GM18505 (cell line): Measurements from ENCODE around the gene FBXO34.

ENCODE experiments used
- ATAC-seq: cut with Tn5 transposase; IDR thresholded peaks from one replicate; pipeline ENCODE4 v1.9.1; 2021; ENCODE audit not compliant: unreplicated experiment
- POLR2A ChIP-seq: IDR thresholded peaks from 4 replicates; pipeline ENCODE4 v1.6.1; 2011; ENCODE audit warnings: borderline replicate concordance; ENCODE audit not compliant: insufficient read depth, insufficient read length; ENCODE audit errors: extremely low read depth

FBXO34 gene

DNA sequence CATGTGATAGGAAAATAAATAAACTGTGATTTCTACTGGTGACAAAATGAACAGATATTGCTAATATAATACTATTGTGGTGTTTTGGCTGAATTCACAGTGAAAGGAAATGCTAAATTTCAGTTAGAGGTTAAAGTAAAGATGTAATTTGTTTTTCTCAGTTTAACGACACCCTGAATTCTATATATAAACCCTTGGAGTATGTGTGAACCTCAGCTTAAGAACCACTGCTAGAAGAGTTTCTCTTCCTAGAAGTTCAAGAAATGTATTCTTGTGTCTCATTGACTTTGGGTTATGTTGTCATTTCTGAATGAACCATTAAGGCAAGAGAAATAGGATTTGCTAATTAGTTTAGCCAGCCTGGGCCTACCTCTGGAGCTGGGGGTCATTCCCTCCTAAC, 8.2 kb downstream of the FBXO34 start:
- ATAC-seq, result no peak
- TF ChIP-seq POLR2A, result no peak

- no peak for TF ChIP-seq POLR2A
- ATAC-seq, result no peak
These were observed 10.2 kb downstream of the FBXO34 start for GRCh38 chr14:55281316-55281839.

DNA sequence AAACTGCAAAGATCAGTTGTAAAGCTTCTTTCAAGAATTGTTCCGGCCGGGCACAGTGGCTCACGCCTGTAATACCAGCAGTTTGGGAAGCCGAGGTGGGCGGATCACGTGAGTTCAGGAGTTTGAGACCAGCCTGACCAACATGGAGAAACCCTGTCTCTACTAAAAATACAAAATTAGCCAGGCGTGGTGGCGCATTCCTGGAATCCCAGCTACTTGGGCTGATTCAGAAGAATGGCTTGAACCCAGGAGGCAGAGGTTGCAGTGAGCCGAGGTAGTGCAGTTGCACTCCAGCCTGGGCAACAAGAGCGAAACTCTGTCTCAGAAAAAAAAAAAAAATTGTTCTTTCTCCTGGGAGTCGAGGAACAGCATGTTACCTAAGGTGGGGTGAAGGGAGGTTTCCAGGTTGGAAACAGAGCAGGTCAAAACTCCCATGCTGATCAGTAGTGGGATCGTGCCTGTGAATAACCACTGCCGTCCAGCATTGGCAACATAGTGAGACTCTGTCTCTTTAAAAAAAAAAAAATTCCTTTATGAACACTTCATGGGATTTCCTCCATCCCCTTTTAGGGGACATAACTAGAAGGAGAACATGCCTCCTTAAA, 13.9 kb downstream of the FBXO34 start:
- no peak for TF ChIP-seq POLR2A
- no peak for ATAC-seq

DNA sequence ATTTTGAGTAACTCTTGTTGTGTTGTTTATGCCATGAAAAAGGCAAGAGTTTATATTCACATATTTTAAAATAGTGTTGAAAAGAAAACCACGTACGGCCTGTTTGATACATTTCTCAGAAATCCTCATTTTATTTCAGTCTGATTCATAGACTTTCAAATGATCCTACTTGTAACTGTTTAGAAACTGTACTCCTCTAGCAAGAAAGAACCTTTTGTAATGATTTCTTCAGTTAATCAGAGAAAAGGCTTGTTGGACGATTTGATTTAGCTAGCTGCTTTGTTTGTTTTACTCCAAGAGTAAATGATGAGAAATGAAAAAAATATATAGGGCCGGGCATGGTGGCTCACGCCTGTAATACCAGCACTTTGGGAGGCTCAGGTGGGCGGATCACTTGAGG, 17.2 kb downstream of the FBXO34 start:
- TF ChIP-seq POLR2A, result no peak
- no peak for ATAC-seq

- no peak for TF ChIP-seq POLR2A
These were observed 20.4 kb downstream of the FBXO34 start for GRCh38 chr14:55291480-55292081.

GRCh38 chr14:55294603-55295002, 23.4 kb downstream of the FBXO34 start:
- no peak for ATAC-seq
- TF ChIP-seq POLR2A, result no peak

More at GRCh38 chr14:55291480-55292081, 20.4 kb downstream of the FBXO34 start:
- ATAC-seq, result no peak

DNA sequence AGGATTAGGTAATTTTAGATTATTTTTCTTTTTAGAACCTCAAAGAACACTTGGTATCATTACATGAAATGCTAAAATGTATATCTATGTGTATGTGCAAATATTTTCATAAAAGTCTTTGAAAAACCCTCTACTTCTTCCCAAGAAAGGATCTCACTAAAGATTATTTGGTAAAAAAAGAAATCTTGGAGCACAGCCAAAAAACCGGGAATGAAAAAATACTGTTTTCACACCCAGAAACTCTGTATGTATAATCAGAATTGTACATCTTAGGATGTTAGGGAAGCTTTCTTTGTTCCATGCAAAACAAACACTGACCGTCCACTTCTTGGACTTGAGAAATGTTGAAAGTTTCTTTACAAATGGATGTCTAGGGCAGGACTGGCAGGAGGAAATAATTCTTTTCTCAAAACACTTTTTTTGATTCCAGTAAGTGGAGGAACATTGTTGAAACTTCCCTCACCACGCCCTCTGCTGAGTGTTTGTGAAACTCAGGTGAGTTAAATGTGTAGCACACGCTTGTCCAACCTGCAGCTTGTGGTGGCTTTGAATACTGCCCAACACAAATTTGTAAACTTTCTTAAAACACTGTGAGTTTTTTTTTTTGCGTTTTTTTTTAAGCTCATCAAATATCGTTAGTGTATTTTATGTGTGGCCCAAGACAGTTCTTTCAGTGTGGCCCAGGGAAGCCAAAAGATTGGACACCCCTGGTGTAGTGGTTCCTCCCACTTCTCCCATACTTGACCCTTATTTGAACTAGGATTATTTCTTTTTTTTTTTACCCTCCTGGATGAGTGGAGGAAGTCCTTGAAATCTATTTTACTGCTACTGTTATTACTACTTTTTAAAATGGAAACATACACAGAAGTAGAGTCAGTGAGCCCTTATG, 26.6 kb downstream of the FBXO34 start:
- TF ChIP-seq POLR2A, result no peak
- no peak for ATAC-seq

DNA sequence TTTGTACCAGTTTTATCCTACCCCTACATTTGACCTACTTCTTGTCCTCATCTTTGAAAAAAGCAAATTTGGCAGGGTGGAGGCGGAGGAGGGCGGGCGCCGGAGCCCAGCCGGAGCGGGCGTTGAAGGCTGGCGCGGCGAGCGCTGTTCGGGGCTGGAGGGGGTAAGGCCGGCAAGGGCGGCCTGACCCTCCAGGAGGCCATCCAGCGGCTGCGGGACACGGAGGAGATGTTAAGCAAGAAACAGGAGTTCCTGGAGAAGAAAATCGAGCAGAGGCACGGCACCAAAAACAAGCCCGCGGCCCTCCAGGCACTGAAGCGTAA, 27.2 kb downstream of the FBXO34 start:
- no peak for ATAC-seq
- TF ChIP-seq POLR2A, result no peak

- peak; percentile 59 for ATAC-seq
- no peak for TF ChIP-seq POLR2A
These were observed 30.4 kb downstream of the FBXO34 start for GRCh38 chr14:55301437-55302121.

GRCh38 chr14:55302367-55303124, 31.3 kb downstream of the FBXO34 start:
- no peak for ATAC-seq
- TF ChIP-seq POLR2A, result no peak

- ATAC-seq, result no peak
- no peak for TF ChIP-seq POLR2A
These were observed 31.9 kb downstream of the FBXO34 start for GRCh38 chr14:55303125-55303499.

- TF ChIP-seq POLR2A, result no peak
- ATAC-seq, result peak; percentile 50
These were observed 32.5 kb downstream of the FBXO34 start for GRCh38 chr14:55303691-55304145.
